Keratinocyte (primary cell): ENCODE data around the gene CYP3A4. TPM values are rescaled to one million over a fixed set of nuclear protein-coding genes. Genes with fewer than 3 reads are reported as not detected.
"Not testable (repeated sequence)": the region's sequence is repeated elsewhere in the genome, so short reads cannot be mapped to it uniquely, and the experiment has no call there.

Experiments
- DNase-seq: peaks from one replicate; pipeline ENCODE4 v3.0.0-alpha.2; 2011; ENCODE audit warnings: low read depth, missing footprints, low spot score
- FAIRE-seq: peaks from 2 replicates; lab custom pipeline; 2011; peaks lifted over from hg19 to GRCh38; lab: Jason Lieb, UNC
- H2AFZ ChIP-seq: 2 replicates; pipeline ENCODE4 v1.6.0; 2012; ENCODE audit warnings: low read length, control low read depth, inconsistent platforms; ENCODE audit not compliant: control insufficient read depth
- H3K27ac ChIP-seq: 2 replicates; pipeline ENCODE4 v1.5.1; 2011; ENCODE audit warnings: low read length; ENCODE audit not compliant: control insufficient read depth, insufficient read depth
- H3K27me3 ChIP-seq: 3 replicates; pipeline ENCODE4 v1.6.0; 2011; ENCODE audit warnings: low read length; ENCODE audit not compliant: control insufficient read depth, insufficient read depth; ENCODE audit errors: extremely low read depth
- H3K36me3 ChIP-seq, 2 experiments: 2 replicates in 1 of 2; 3 replicates in 1 of 2; pipeline ENCODE4 v1.5.1; 2011; ENCODE audit warnings: low read length in 2 of 2, mild to moderate bottlenecking in 1 of 2; ENCODE audit not compliant: control insufficient read depth in 2 of 2, insufficient read depth in 2 of 2; ENCODE audit errors: extremely low read depth in 1 of 2
- H3K4me1 ChIP-seq: 3 replicates; pipeline ENCODE4 v1.5.1; 2011; ENCODE audit warnings: low read length; ENCODE audit not compliant: control insufficient read depth, insufficient read depth; ENCODE audit errors: extremely low read depth
- H3K4me2 ChIP-seq: 3 replicates; pipeline ENCODE4 v1.6.0; 2011; ENCODE audit warnings: low read depth, low read length; ENCODE audit not compliant: control insufficient read depth, insufficient read depth; ENCODE audit errors: extremely low read depth
- H3K4me3 ChIP-seq, 3 experiments: fragments of 200-600 bp in 1 of 3; sonication (generic) in 1 of 3; 2 replicates in 2 of 3; 3 replicates in 1 of 3; pipeline ENCODE4 v1.5.1; 2011 to 2016; ENCODE audit warnings: low read length in 3 of 3, mild to moderate bottlenecking in 3 of 3, control low read depth in 2 of 3, inconsistent platforms in 1 of 3, low read depth in 1 of 3, mixed read lengths in 1 of 3, mixed run types in 1 of 3, moderate library complexity in 1 of 3; ENCODE audit not compliant: control insufficient read depth in 2 of 3, insufficient read depth in 2 of 3; ENCODE audit errors: extremely low read depth in 1 of 3
- H3K79me2 ChIP-seq: 2 replicates; pipeline ENCODE4 v1.6.0; 2012; ENCODE audit warnings: low read length; ENCODE audit not compliant: control insufficient read depth, insufficient read depth
- H3K9ac ChIP-seq: 3 replicates; pipeline ENCODE4 v1.6.0; 2011; ENCODE audit warnings: low read length; ENCODE audit not compliant: control insufficient read depth, insufficient read depth; ENCODE audit errors: extremely low read depth
- H3K9me1 ChIP-seq: 3 replicates; pipeline ENCODE4 v1.6.0; 2011; ENCODE audit warnings: low read length; ENCODE audit not compliant: control insufficient read depth, insufficient read depth; ENCODE audit errors: extremely low read depth
- H3K9me3 ChIP-seq: 2 replicates; pipeline ENCODE4 v1.5.1; 2012; ENCODE audit warnings: low read depth, low read length; ENCODE audit not compliant: control insufficient read depth
- H4K20me1 ChIP-seq: 3 replicates; pipeline ENCODE4 v1.6.0; 2011; ENCODE audit warnings: low read length; ENCODE audit not compliant: control insufficient read depth, insufficient read depth; ENCODE audit errors: extremely low read depth
- CTCF ChIP-seq, 3 experiments: IDR thresholded peaks in 1 of 3; conservative IDR thresholded peaks in 1 of 3; optimal IDR thresholded peaks in 1 of 3; 2 replicates in 2 of 3; 3 replicates in 1 of 3; pipeline versions ENCODE3 to v1.5.1; 2011; ENCODE audit warnings: low read length in 3 of 3, mild to moderate bottlenecking in 3 of 3, moderate library complexity in 2 of 3, control low read depth in 1 of 3, inconsistent platforms in 1 of 3; ENCODE audit not compliant: insufficient read depth in 2 of 3; ENCODE audit errors: extremely low read depth in 1 of 3
- EZH2 ChIP-seq: IDR thresholded peaks from one replicate; pipeline ENCODE4 v1.6.1; 2012; ENCODE audit warnings: inconsistent platforms, mild to moderate bottlenecking, low read length, moderate library complexity
- dilution Hi-C: fragments of 300-500 bp; cut with MboI; formaldehyde crosslinking; loops from one replicate; pipeline ENCODE4 v1.7.0; 2020; ENCODE audit warnings: low sequenced_read_pairs; ENCODE audit not compliant: extremely low pct_ligation_motif_present
- polyA plus RNA-seq, 5 experiments: library from polyadenylated mRNA; depleted of rRNA in 3 of 5; stranded (reverse) in 3 of 5; stranded (forward) in 1 of 5; unstranded in 1 of 5; fragments of >200 nt; gene quantifications; 1 replicate in 1 of 5; 2 replicates in 3 of 5; 3 replicates in 1 of 5; pipeline versions ENCODE4 v1.2.1 to v1.2.3, GENCODE V29; 2011 to 2012; ENCODE audit warnings: missing spikeins in 2 of 5, low read depth in 1 of 5, low replicate concordance in 1 of 5

CYP3A4 gene
- polyA plus RNA-seq, 1 donor (not counting 4 experiments of a cell fraction or from before 2014, with no cell fraction given), result not detected

DNA sequence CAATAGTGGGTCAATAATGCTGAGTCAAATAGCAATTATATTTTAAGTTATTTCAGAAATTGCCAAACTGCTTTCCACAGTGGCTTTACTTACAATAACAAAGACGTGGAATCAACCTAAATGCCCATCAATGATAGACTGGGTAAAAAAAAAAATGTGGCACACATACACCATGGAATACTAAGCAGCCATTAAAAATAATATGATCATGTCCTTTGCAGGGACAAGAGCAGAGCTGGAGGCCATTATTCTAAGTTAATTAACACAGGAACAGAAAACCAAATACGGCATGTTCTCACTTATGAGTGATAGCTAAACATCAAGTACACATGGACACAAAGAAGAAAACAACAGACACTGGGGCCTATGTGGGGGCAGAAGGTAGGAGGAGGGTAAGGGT, 15.0 kb upstream of the CYP3A4 start:
- H3K4me3 ChIP-seq, result no peak overlapping the region
- H3K4me1 ChIP-seq, result no peaks in the 10 kb centered on the region
- dilution Hi-C loops, result no loop called here
- no peaks in the 10 kb centered on the region for H3K27me3 ChIP-seq
- TF ChIP-seq EZH2 (no peak), CTCF (optimal IDR thresholded peaks at IDR 0.05 in 1 of 3, IDR thresholded peaks at IDR 0.05 in 1 of 3, conservative IDR thresholded peaks at IDR 0.05 in 1 of 3; ENCODE audit: extremely low read depth in 1 of 3, insufficient read depth in 2 of 3, low read length in 3 of 3) (no peak)
- H3K27ac ChIP-seq, result no peak overlapping the region
- no peak overlapping the region for H3K9ac ChIP-seq
- DNase-seq, result no peak
- FAIRE-seq, result no peak
- no peak overlapping the region for H3K4me2 ChIP-seq
- H3K9me1 ChIP-seq, result no peaks in the 10 kb centered on the region
- no peaks in the 10 kb centered on the region for H4K20me1 ChIP-seq
- H2AFZ ChIP-seq, result no peak overlapping the region
- no peaks in the 10 kb centered on the region for H3K79me2 ChIP-seq
- H3K36me3 ChIP-seq, result no peaks in the 10 kb centered on the region
- H3K9me3 ChIP-seq, result no peaks in the 10 kb centered on the region

GRCh38 chr7:99795864-99796263, 11.9 kb upstream of the CYP3A4 start:
- H3K27me3 ChIP-seq, DNase-seq, FAIRE-seq, H4K20me1 ChIP-seq, H3K9me1 ChIP-seq, H3K9ac ChIP-seq, H3K4me2 ChIP-seq, H2AFZ ChIP-seq, H3K4me3 ChIP-seq, H3K27ac ChIP-seq, H3K9me3 ChIP-seq, H3K4me1 ChIP-seq, dilution Hi-C loops, H3K36me3 ChIP-seq, H3K79me2 ChIP-seq: not testable (repeated sequence)
